Raji (cell line): ENCODE results near the gene USP32.

ENCODE experiments used
- POLR2A ChIP-seq: IDR thresholded peaks from 2 replicates; pipeline ENCODE4 v1.6.1; 2011; ENCODE audit warnings: low read depth, low read length, control low read depth; ENCODE audit not compliant: insufficient read depth

The USP32 gene

GRCh38 chr17:60138769-60139437 lies 253.0 kb downstream of the USP32 start:
- no peak for TF ChIP-seq POLR2A

- no peak for TF ChIP-seq POLR2A
Observed at GRCh38 chr17:60137731-60138130, 254.2 kb downstream of the USP32 start.

GRCh38 chr17:60135951-60136666 lies 255.8 kb downstream of the USP32 start:
- no peak for TF ChIP-seq POLR2A

GRCh38 chr17:60135151-60135950 lies 256.6 kb downstream of the USP32 start:
- peak; percentile 76 for TF ChIP-seq POLR2A

- TF ChIP-seq POLR2A = no peak
Observed at GRCh38 chr17:60134396-60135150, 257.4 kb downstream of the USP32 start.

- no peak for TF ChIP-seq POLR2A
Observed at GRCh38 chr17:60130466-60130865, 261.5 kb downstream of the USP32 start.

GRCh38 chr17:60129164-60129563 lies 262.8 kb downstream of the USP32 start:
- TF ChIP-seq POLR2A = no peak
